Panc1 (cell line): ENCODE data around the gene MAP3K1. TPM values are rescaled to one million over a fixed set of nuclear protein-coding genes. Genes with fewer than 3 reads are reported as not detected.

ENCODE experiments used
- ATAC-seq: fragments of 200-7000 bp; cut with Tn5 transposase; 2 replicates; pipeline ENCODE4 v1.9.1; 2020; ENCODE audit warnings: mild to moderate bottlenecking, moderate library complexity
- BruUV-seq: library from RNA; stranded (reverse); fragments of 400-500 nt; replicated peaks from 2 replicates; lab custom pipeline; 2021; lab: Mats Ljungman, UMichigan
- CTCF ChIA-PET: fragments of 300-600 bp; sonication (Branson Sonifier 250); formaldehyde crosslinking; loops from one replicate; lab custom pipeline; 2022; ENCODE audit warnings: antibody characterized with exemption; lab: Charles Lee
- POLR2A ChIA-PET: fragments of 300-600 bp; sonication (Branson Sonifier 250); formaldehyde crosslinking; loops from one replicate; lab custom pipeline; 2022; ENCODE audit warnings: antibody characterized with exemption; lab: Charles Lee
- DNase-seq: peaks from one replicate; pipeline ENCODE4 v3.0.0-alpha.2; 2010; ENCODE audit warnings: low read depth, low spot score
- H3K27ac ChIP-seq: 2 replicates; pipeline ENCODE4 v1.5.1; 2011; ENCODE audit warnings: mild to moderate bottlenecking, low read length, inconsistent platforms
- H3K27me3 ChIP-seq: fragments of 200-500 bp; sonication (Bioruptor generic); 2 replicates; pipeline ENCODE4 v1.6.0; 2014; ENCODE audit warnings: low read length, inconsistent platforms; ENCODE audit not compliant: control insufficient read depth, insufficient read depth
- H3K36me3 ChIP-seq: fragments of 200-500 bp; sonication (Bioruptor generic); 2 replicates; pipeline ENCODE4 v1.5.1; 2014; ENCODE audit warnings: inconsistent platforms, mild to moderate bottlenecking, low read length, moderate library complexity; ENCODE audit not compliant: control insufficient read depth, insufficient read depth
- H3K4me1 ChIP-seq: 2 replicates; pipeline ENCODE4 v1.5.1; 2011; ENCODE audit warnings: inconsistent platforms, mild to moderate bottlenecking, low read length, moderate library complexity; ENCODE audit not compliant: control insufficient read depth, insufficient read depth
- H3K4me3 ChIP-seq, 2 experiments: 2 replicates each; pipeline ENCODE4 v1.5.1; 2011 to 2012; ENCODE audit warnings: low read depth in 2 of 2, low read length in 2 of 2, mild to moderate bottlenecking in 2 of 2, inconsistent platforms in 1 of 2, moderate library complexity in 1 of 2
- H3K9me3 ChIP-seq: fragments of 200-500 bp; sonication (Bioruptor generic); 2 replicates; pipeline ENCODE4 v1.5.1; 2014; ENCODE audit warnings: low read depth, mild to moderate bottlenecking, inconsistent platforms, low read length, moderate library complexity; ENCODE audit not compliant: control insufficient read depth, insufficient read depth
- POLR2AphosphoS5 ChIP-seq: IDR thresholded peaks from 2 replicates; pipeline ENCODE4 v1.6.1; 2012; ENCODE audit warnings: mild to moderate bottlenecking, low read depth, low read length, moderate library complexity
- SIN3A ChIP-seq: IDR thresholded peaks from 2 replicates; pipeline ENCODE4 v1.6.1; 2012; ENCODE audit warnings: low read depth, mild to moderate bottlenecking, low read length, moderate library complexity, borderline replicate concordance; ENCODE audit not compliant: insufficient read depth
- TCF7L2 ChIP-seq: IDR thresholded peaks from 2 replicates; pipeline ENCODE4 v1.6.1; 2011; ENCODE audit warnings: mild to moderate bottlenecking, low read depth, low read length, inconsistent platforms
- in situ Hi-C: cut with HindIII; loops from 2 replicates; pipeline ENCODE4 v1.10.0; 2016; ENCODE audit warnings: low sequenced_read_pairs, low pct_unique_long_range_greater_than_20kb
- intact Hi-C: fragments of 100-400 bp; cut with micrococcal nuclease; formaldehyde crosslinking; loops from one replicate; pipeline ENCODE4 v1.10.0; 2022; ENCODE audit not compliant: unreplicated experiment
- total RNA-seq: library from RNA; stranded (reverse); gene quantifications from one replicate; pipeline ENCODE4 v1.2.1, GENCODE V29; 2021; ENCODE audit not compliant: unreplicated experiment
- TF ChIP-seq, protein P1 (sequence below): fragments of 450-650 bp; IDR thresholded peaks from 2 replicates; pipeline ENCODE4 v1.5.1; 2017; ENCODE audit warnings: mild to moderate bottlenecking
- TF ChIP-seq, protein P2 (sequence below), 2 experiments: IDR thresholded peaks; 2 replicates each; pipeline ENCODE4 v1.6.1; 2011 to 2012; ENCODE audit warnings: low read depth in 2 of 2, control low read depth in 1 of 2, low read length in 1 of 2, mild to moderate bottlenecking in 1 of 2, moderate library complexity in 1 of 2; ENCODE audit not compliant: insufficient read depth in 1 of 2

MAP3K1 gene
- total RNA-seq, 1 experiment from 2014 or later = 6.2 TPM

DNA sequence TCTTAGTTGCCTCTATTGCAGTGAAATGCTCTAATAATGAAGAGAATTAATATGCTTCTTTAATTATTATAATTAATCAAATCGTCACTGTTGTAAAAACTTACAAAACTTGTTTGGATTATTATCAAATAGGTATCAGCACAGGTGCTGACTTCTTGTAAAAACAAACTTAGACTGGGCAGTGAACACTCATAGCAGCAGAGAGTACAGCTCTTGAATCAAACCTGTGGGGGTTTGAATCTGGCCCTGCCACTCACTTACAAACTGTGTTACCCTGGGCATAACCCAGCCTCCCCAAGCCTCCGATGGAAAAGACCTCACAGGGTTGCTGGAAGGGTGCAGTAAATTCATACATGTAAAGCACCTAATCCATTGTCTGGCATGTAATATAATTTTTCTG is 35.1 kb downstream of the MAP3K1 start:
- Histone ChIP-seq H3K9me3 (no peaks in the 10 kb centered on the region), H3K27me3 (no peaks in the 10 kb centered on the region), H3K4me1 (0 out of 2 replicates have a peak, but pooled peaks cover 2% of the 10 kb centered on the region), H3K4me3 (no peak overlapping the region), H3K36me3 (no peaks in the 10 kb centered on the region), H3K27ac (no peak overlapping the region)
- ATAC-seq (no peak), DNase-seq (no peak)
- intact Hi-C loops = no loop called here
- CTCF ChIA-PET = no interaction called here
- in situ Hi-C loops = no loop called here
- BruUV-seq = no TSS peak
- TF ChIP-seq, protein P1, sequence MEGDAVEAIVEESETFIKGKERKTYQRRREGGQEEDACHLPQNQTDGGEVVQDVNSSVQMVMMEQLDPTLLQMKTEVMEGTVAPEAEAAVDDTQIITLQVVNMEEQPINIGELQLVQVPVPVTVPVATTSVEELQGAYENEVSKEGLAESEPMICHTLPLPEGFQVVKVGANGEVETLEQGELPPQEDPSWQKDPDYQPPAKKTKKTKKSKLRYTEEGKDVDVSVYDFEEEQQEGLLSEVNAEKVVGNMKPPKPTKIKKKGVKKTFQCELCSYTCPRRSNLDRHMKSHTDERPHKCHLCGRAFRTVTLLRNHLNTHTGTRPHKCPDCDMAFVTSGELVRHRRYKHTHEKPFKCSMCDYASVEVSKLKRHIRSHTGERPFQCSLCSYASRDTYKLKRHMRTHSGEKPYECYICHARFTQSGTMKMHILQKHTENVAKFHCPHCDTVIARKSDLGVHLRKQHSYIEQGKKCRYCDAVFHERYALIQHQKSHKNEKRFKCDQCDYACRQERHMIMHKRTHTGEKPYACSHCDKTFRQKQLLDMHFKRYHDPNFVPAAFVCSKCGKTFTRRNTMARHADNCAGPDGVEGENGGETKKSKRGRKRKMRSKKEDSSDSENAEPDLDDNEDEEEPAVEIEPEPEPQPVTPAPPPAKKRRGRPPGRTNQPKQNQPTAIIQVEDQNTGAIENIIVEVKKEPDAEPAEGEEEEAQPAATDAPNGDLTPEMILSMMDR = no peak
- TF ChIP-seq, protein P2, sequence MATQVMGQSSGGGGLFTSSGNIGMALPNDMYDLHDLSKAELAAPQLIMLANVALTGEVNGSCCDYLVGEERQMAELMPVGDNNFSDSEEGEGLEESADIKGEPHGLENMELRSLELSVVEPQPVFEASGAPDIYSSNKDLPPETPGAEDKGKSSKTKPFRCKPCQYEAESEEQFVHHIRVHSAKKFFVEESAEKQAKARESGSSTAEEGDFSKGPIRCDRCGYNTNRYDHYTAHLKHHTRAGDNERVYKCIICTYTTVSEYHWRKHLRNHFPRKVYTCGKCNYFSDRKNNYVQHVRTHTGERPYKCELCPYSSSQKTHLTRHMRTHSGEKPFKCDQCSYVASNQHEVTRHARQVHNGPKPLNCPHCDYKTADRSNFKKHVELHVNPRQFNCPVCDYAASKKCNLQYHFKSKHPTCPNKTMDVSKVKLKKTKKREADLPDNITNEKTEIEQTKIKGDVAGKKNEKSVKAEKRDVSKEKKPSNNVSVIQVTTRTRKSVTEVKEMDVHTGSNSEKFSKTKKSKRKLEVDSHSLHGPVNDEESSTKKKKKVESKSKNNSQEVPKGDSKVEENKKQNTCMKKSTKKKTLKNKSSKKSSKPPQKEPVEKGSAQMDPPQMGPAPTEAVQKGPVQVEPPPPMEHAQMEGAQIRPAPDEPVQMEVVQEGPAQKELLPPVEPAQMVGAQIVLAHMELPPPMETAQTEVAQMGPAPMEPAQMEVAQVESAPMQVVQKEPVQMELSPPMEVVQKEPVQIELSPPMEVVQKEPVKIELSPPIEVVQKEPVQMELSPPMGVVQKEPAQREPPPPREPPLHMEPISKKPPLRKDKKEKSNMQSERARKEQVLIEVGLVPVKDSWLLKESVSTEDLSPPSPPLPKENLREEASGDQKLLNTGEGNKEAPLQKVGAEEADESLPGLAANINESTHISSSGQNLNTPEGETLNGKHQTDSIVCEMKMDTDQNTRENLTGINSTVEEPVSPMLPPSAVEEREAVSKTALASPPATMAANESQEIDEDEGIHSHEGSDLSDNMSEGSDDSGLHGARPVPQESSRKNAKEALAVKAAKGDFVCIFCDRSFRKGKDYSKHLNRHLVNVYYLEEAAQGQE (IDR thresholded peaks at IDR 0.05; ENCODE audit: insufficient read depth in 1 of 2, low read depth in 2 of 2, low read length in 1 of 2) = no peak
- TF ChIP-seq TCF7L2 (no peak), SIN3A (no peak), POLR2AphosphoS5 (no peak)
- POLR2A ChIA-PET = no interaction called here

DNA sequence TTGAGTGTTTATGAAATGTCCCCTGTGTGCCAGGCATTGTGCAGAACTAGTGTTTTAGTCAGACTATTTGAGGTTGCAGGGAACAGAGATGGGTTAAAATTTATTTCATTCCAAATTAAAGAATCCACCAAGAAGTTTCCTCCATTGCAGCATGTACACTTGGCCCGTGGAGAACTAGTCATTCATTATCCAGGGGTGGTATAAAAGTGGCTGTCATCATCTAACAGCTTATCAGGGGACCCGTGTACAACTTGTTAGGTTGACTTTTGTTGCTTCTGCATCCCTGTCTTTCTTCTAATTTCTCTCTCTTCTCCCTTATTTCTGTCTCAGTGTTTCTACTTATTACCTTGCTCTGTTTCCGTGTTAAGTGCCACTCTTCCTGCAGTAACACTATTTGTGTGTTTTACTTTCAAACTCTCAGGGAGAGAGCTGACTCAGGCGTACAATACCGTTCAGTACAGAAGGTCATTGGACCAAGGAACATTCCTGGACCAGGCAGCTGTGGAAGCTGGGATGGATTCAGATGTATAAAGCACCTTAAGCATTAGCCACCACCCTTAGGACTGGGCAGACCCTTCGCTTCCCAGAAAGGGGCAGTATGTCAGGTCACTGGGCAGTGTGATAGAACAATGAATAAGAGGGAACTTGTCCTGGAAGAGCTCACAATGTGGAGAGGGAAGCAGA is 36.1 kb downstream of the MAP3K1 start:
- H3K27me3 ChIP-seq = no peaks in the 10 kb centered on the region
- no peaks in the 10 kb centered on the region for H3K9me3 ChIP-seq
- no peak overlapping the region for H3K27ac ChIP-seq
- no peak for DNase-seq
- CTCF ChIA-PET = interaction anchor here (1.0 kb wide), 1 partner anchor 13 kb away, joined by 3 read pairs; no protein-coding TSS in a partner anchor
- intact Hi-C loops (no loop called here), in situ Hi-C loops (no loop called here)
- ATAC-seq = peak; percentile 72
- TF ChIP-seq, protein P1 = no peak
- TF ChIP-seq POLR2AphosphoS5 = no peak
- TF ChIP-seq, protein P2 (IDR thresholded peaks at IDR 0.05; ENCODE audit: insufficient read depth in 1 of 2, low read depth in 2 of 2, low read length in 1 of 2) = no peak
- no peak for TF ChIP-seq SIN3A
- no peak for TF ChIP-seq TCF7L2
- no TSS peak for BruUV-seq
- POLR2A ChIA-PET = no interaction called here
- H3K4me1 ChIP-seq = 0 out of 2 replicates have a peak, but pooled peaks cover 2% of the 10 kb centered on the region
- no peak overlapping the region for H3K4me3 ChIP-seq
- H3K36me3 ChIP-seq = no peaks in the 10 kb centered on the region
